ENCODE measurements around the gene MYO1H.

- TF ChIP-seq MAX (IDR thresholded peaks at IDR 0.05): no peak
- TF ChIP-seq RAD21 (IDR thresholded peaks at IDR 0.05; ENCODE audit: low read depth): no peak
- TF ChIP-seq REST (IDR thresholded peaks at IDR 0.05; ENCODE audit: low read depth): no peak
- TF ChIP-seq EP300 (IDR thresholded peaks at IDR 0.05; ENCODE audit: borderline replicate concordance): no peak
- TF ChIP-seq YY1 (IDR thresholded peaks at IDR 0.05; ENCODE audit: low read depth): no peak
- no peak for TF ChIP-seq TCF12 (IDR thresholded peaks at IDR 0.05; ENCODE audit: low read depth)
- no peak for TF ChIP-seq FOXM1 (IDR thresholded peaks at IDR 0.05; ENCODE audit: borderline replicate concordance, low read depth)
Observed at GRCh38 chr12:109480356-109480755, 132.7 kb downstream of the MYO1H start.
